Fibroblast of lung (primary cell): ENCODE measurements around the gene MRPS33. TPM values are rescaled to one million over a fixed set of nuclear protein-coding genes. Genes with fewer than 3 reads are reported as not detected.
A peak's percentile ranks its signal among the peaks of the same experiment; 100 is the strongest.

Experiments
- DNase-seq, 2 donors: peaks; one replicate each; pipeline versions ENCODE4 v3.0.0 to v3.0.0-alpha.2; 2010; ENCODE audit warnings: low read depth in 2 of 2
- H2AFZ ChIP-seq: 2 replicates; pipeline ENCODE4 v1.5.1; 2012; ENCODE audit warnings: low read length, control low read depth, inconsistent platforms
- H3K27ac ChIP-seq: 2 replicates; pipeline ENCODE4 v1.5.1; 2011; ENCODE audit warnings: low read length, control low read depth; ENCODE audit not compliant: insufficient read depth
- H3K27me3 ChIP-seq: 2 replicates; pipeline ENCODE4 v1.5.1; 2011; ENCODE audit warnings: mild to moderate bottlenecking, low read length; ENCODE audit not compliant: control insufficient read depth, insufficient read depth
- H3K36me3 ChIP-seq: 2 replicates; pipeline ENCODE4 v1.5.1; 2011; ENCODE audit warnings: low read length; ENCODE audit not compliant: control insufficient read depth, insufficient read depth
- H3K4me1 ChIP-seq: 2 replicates; pipeline ENCODE4 v1.5.1; 2011; ENCODE audit warnings: low read length; ENCODE audit not compliant: control insufficient read depth, insufficient read depth; ENCODE audit errors: extremely low read depth
- H3K4me2 ChIP-seq: 2 replicates; pipeline ENCODE4 v1.5.1; 2011; ENCODE audit warnings: low read length, control low read depth; ENCODE audit not compliant: insufficient read depth; ENCODE audit errors: extremely low read depth
- H3K4me3 ChIP-seq, 4 experiments: fragments of 200-600 bp in 1 of 4; sonication (generic) in 1 of 4; replicated peaks in 1 of 4; 2 replicates each; pipeline ENCODE4 v1.5.1; 2011 to 2016; ENCODE audit warnings: low read length in 4 of 4, low read depth in 3 of 4, mild to moderate bottlenecking in 3 of 4, control low read depth in 2 of 4, inconsistent platforms in 1 of 4, mixed read lengths in 1 of 4; ENCODE audit not compliant: insufficient read depth in 1 of 4; ENCODE audit errors: control extremely low read depth in 1 of 4
- H3K79me2 ChIP-seq: 2 replicates; pipeline ENCODE4 v1.5.1; 2012; ENCODE audit warnings: mild to moderate bottlenecking, low read length, inconsistent platforms; ENCODE audit not compliant: control insufficient read depth, insufficient read depth
- H3K9ac ChIP-seq: 2 replicates; pipeline ENCODE4 v1.5.1; 2011; ENCODE audit warnings: mild to moderate bottlenecking, low read length, control low read depth; ENCODE audit not compliant: insufficient read depth
- H3K9me3 ChIP-seq: 2 replicates; pipeline ENCODE4 v1.5.1; 2012; ENCODE audit warnings: low read depth, low read length; ENCODE audit not compliant: control insufficient read depth, insufficient read depth
- H4K20me1 ChIP-seq: 2 replicates; pipeline ENCODE4 v1.5.1; 2011; ENCODE audit warnings: low read length; ENCODE audit not compliant: control insufficient read depth, insufficient read depth; ENCODE audit errors: extremely low read depth
- CTCF ChIP-seq, 2 donors: IDR thresholded peaks in 1 of 2; conservative IDR thresholded peaks in 1 of 2; 1 replicate in 1 of 2; 2 replicates in 1 of 2; pipeline ENCODE4 v1.5.1; 2011 to 2012; ENCODE audit warnings: low read length in 2 of 2, control low read depth in 1 of 2, inconsistent platforms in 1 of 2, low read depth in 1 of 2, mild to moderate bottlenecking in 1 of 2
- EZH2 ChIP-seq: IDR thresholded peaks from 2 replicates; pipeline ENCODE4 v1.5.1; 2012; ENCODE audit warnings: low read length, control low read depth, mild to moderate bottlenecking; ENCODE audit errors: missing control alignments
- polyA plus RNA-seq, 2 donors: library from polyadenylated mRNA; depleted of rRNA in 1 of 2; stranded (reverse) in 1 of 2; unstranded in 1 of 2; fragments of >200 nt; gene quantifications; 2 replicates each; pipeline ENCODE4 v1.2.1, GENCODE V29; 2011 to 2012; ENCODE audit warnings: missing spikeins in 1 of 2
- total RNA-seq: library from RNA; depleted of rRNA; stranded (reverse); fragments of >200 nt; gene quantifications from 2 replicates; pipeline ENCODE4 v1.2.1, GENCODE V29; 2014

MRPS33 gene
- total and polyA plus RNA-seq, 2 donors (not counting 1 experiment from before 2014, with no cell fraction given), result 40.1 to 64.8 TPM

GRCh38 chr7:141016349-141016748, 1.6 kb upstream of the MRPS33 start:
- Histone ChIP-seq H4K20me1 (no peaks in the 10 kb centered on the region), H3K36me3 (no peaks in the 10 kb centered on the region), H3K9me3 (no peaks in the 10 kb centered on the region), H3K27ac (no peak overlapping the region), H3K9ac (no peak overlapping the region), H2AFZ (no peak overlapping the region), H3K4me1 (peaks cover 4% of the 10 kb centered on the region), H3K4me3 (no peak overlapping the region), H3K27me3 (no peaks in the 10 kb centered on the region), H3K79me2 (peaks cover 3% of the 10 kb centered on the region), H3K4me2 (no peak overlapping the region)
- DNase-seq, result no peak
- no peak for TF ChIP-seq EZH2
- TF ChIP-seq CTCF (conservative IDR thresholded peaks at IDR 0.05 in 1 of 2, IDR thresholded peaks at IDR 0.05 in 1 of 2; ENCODE audit: low read depth in 1 of 2, low read length in 2 of 2), result no peak

GRCh38 chr7:141014125-141014523, 628 bp downstream of the MRPS33 start:
- peaks cover 4% of the 10 kb centered on the region for H3K4me1 ChIP-seq
- peaks cover 3% of the 10 kb centered on the region for H3K79me2 ChIP-seq
- no peaks in the 10 kb centered on the region for H4K20me1 ChIP-seq
- no peaks in the 10 kb centered on the region for H3K9me3 ChIP-seq
- H3K27ac ChIP-seq, result peak overlapping the region; percentile 88
- DNase-seq, result peak; percentile 14 to 41
- peak overlapping the region; percentile 94 for H2AFZ ChIP-seq
- peak overlapping the region; percentile 81 for H3K4me2 ChIP-seq
- peak overlapping the region; percentile 65 to 85 (median 70) for H3K4me3 ChIP-seq
- TF ChIP-seq CTCF (conservative IDR thresholded peaks at IDR 0.05 in 1 of 2, IDR thresholded peaks at IDR 0.05 in 1 of 2; ENCODE audit: low read depth in 1 of 2, low read length in 2 of 2) (no peak), EZH2 (no peak)
- H3K9ac ChIP-seq, result peak overlapping the region; percentile 66
- H3K27me3 ChIP-seq, result no peaks in the 10 kb centered on the region
- no peaks in the 10 kb centered on the region for H3K36me3 ChIP-seq

GRCh38 chr7:141013345-141013715, 1.4 kb downstream of the MRPS33 start:
- Histone ChIP-seq H3K4me3 (peak overlapping the region in 3 of 4 experiments; percentile 65 to 85 (median 69)), H3K79me2 (peaks cover 3% of the 10 kb centered on the region), H4K20me1 (no peaks in the 10 kb centered on the region), H3K36me3 (peaks cover under 1% of the 10 kb centered on the region), H3K27ac (no peak overlapping the region), H3K4me1 (peaks cover 4% of the 10 kb centered on the region), H3K9me3 (no peaks in the 10 kb centered on the region), H3K4me2 (peak overlapping the region; percentile 20), H3K9ac (no peak overlapping the region), H2AFZ (no peak overlapping the region), H3K27me3 (no peaks in the 10 kb centered on the region)
- DNase-seq, result no peak
- TF ChIP-seq EZH2 (no peak), CTCF (conservative IDR thresholded peaks at IDR 0.05 in 1 of 2, IDR thresholded peaks at IDR 0.05 in 1 of 2; ENCODE audit: low read depth in 1 of 2, low read length in 2 of 2) (no peak)
